GM12875 (cell line): ENCODE measurements around the gene PHLPP2.
A peak's percentile ranks its signal among the peaks of the same experiment; 100 is the strongest.

ENCODE experiments used
- H3K4me3 ChIP-seq: one replicate; pipeline ENCODE4 v1.5.1; 2011; ENCODE audit warnings: low read depth, low read length, control low read depth
- TF ChIP-seq, protein P1 (sequence below): IDR thresholded peaks from 2 replicates; pipeline ENCODE4 v1.5.1; 2011; ENCODE audit warnings: low read depth, mild to moderate bottlenecking, control low read depth, inconsistent platforms, low read length, moderate library complexity, borderline replicate concordance; ENCODE audit not compliant: insufficient read depth

The PHLPP2 gene

DNA sequence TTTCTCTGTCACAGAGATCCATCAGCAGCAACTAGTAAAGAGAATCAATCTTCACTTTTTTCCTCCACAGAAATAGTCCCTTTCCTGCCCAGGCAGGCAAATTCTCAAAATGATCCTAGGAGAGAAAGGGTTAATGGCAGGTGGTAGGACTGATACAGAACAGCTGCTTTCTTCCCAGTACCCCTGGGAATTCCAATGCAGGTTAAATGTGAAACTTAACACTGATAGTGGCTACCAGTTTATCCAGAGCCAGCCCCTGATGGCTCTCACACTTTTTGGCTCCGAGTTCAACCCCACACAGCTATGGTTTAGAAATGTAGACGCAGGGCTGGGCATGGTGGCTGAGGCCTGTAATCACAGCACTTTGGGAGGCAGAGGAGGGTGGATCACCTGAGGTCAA is 76.3 kb downstream of the PHLPP2 start:
- no peak overlapping the region for H3K4me3 ChIP-seq
- TF ChIP-seq, protein P1, sequence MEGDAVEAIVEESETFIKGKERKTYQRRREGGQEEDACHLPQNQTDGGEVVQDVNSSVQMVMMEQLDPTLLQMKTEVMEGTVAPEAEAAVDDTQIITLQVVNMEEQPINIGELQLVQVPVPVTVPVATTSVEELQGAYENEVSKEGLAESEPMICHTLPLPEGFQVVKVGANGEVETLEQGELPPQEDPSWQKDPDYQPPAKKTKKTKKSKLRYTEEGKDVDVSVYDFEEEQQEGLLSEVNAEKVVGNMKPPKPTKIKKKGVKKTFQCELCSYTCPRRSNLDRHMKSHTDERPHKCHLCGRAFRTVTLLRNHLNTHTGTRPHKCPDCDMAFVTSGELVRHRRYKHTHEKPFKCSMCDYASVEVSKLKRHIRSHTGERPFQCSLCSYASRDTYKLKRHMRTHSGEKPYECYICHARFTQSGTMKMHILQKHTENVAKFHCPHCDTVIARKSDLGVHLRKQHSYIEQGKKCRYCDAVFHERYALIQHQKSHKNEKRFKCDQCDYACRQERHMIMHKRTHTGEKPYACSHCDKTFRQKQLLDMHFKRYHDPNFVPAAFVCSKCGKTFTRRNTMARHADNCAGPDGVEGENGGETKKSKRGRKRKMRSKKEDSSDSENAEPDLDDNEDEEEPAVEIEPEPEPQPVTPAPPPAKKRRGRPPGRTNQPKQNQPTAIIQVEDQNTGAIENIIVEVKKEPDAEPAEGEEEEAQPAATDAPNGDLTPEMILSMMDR, result no peak

DNA sequence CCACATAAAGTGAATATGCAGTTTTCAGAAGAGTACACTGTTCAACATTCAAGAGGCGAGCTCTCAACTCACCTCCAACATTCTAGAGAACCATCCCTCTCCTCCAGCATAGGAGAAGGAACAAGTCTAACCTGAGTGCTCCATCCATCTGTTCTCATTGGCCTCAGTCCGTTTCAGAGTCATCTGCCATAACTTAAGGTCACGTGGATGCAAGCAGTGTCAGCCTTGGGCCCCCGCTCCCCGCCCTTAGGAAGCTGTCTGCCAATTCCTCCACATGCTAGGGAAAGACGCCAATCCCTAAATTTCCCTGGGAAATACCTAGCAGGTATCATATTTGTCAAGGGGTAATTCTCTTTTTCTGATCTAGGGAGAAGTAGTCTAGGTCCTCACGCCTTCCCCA is 77.1 kb downstream of the PHLPP2 start:
- TF ChIP-seq, protein P1, result no peak
- H3K4me3 ChIP-seq, result no peak overlapping the region

DNA sequence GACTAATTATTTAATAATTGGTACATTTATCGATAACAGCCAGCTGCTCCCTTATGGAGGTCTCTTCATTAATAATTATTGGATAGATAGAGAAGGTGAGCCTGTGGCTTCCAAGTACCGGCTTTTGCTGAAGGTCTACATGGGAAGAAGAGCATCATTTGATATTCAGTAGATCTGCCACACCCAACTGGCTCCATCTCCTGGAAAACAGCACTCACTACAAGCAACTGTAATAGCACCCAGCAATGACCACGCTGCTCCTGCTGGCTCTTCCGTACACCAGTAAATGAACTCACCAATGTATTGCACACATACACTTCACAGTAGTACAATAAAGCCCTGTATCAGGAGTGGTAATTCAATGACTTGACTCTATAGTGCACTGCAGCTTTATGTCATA is 79.1 kb downstream of the PHLPP2 start:
- TF ChIP-seq, protein P1, result peak; percentile 46
- H3K4me3 ChIP-seq, result no peak overlapping the region

DNA sequence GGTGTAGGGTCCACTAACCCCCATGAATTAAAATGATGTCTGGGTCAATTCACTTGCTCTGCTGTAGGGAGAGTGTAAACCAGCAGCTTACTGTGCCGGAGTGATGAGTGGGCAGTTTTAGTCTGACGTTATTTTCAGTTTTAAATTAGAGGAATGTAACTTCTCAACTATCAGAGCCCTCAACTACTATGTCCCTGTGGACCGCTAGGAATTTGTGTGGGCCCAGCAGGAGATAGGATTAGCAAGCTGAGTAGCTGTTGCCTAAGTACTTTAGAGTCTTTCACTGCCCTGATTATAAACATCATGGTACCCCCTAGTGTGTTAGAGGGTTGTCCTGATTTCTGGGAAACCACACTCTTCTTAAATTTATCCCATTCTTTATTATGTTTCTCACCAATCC is 87.1 kb downstream of the PHLPP2 start:
- TF ChIP-seq, protein P1, result no peak

DNA sequence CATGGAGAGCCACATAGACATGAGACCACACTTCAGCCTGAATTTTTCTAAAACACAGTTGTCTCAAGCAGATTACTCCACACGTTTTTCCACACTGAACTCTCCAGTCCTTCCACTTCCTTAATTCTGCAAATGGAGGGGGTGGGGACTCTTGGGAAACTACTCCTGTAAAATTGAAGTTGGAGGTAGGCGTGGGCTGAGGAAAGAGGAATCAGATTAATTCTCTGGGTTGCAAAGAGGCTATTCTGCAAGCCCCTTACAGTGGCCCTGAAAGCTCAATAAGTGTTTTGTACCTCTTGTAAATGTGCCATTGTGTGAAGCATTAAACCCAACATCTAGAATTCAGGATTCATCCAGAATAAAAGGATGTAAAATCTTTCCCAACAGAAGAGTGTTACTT is 88.9 kb downstream of the PHLPP2 start:
- H3K4me3 ChIP-seq, result no peak overlapping the region
- TF ChIP-seq, protein P1, result no peak

More for the DNA sequence above, 87.1 kb downstream of the PHLPP2 start:
- no peak overlapping the region for H3K4me3 ChIP-seq

DNA sequence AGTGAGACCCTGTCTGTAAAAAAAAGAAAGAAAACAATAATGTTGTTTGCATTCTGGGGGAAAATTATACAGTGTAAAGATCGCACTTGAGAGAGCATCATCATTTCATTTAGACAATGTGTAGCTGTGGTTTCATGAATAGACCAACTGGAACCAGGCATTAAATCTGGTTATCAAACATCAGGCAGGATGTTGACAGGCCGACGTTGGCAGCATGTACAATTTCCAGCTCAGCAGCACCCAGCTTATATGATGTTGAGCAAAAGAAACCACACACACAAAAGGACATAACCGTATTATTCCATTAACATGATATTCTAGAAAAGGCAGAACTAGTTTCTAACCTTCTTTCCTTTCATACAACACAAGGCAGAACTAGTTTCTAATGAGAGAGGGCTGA is 92.7 kb downstream of the PHLPP2 start:
- TF ChIP-seq, protein P1, result no peak
- no peak overlapping the region for H3K4me3 ChIP-seq

DNA sequence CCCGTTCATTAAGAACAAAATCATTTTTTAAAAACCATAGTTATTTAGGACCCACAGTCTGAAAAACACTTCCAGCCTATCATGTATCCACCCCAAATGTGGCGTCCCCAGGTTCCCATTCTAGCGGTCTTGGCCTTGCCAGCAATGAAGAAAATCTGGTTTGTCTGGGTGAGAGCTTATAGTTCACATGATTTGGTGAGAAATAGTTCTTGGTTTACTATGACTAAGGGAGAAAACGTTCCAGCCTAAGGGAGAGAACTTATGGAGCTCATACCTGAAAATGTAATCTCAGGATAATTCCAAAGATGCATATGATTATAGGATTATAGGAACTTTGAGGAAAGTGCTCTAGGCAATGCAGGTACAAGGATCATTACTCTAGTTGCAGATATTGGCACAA is 93.7 kb downstream of the PHLPP2 start:
- TF ChIP-seq, protein P1, result no peak

More for the DNA sequence above, 93.7 kb downstream of the PHLPP2 start:
- no peak overlapping the region for H3K4me3 ChIP-seq
